MM.1S (cell line): ENCODE data around the gene AKAP13.

ENCODE experiments used
- DNase-seq: peaks from one replicate; pipeline ENCODE4 v3.0.0-alpha.2; 2015
- H2AFZ ChIP-seq: fragments of 300-600 bp; sonication (generic); 2 replicates; pipeline ENCODE4 v1.6.0; 2016; ENCODE audit warnings: antibody characterized with exemption, low read length
- H3F3A ChIP-seq: fragments of 300-600 bp; sonication (generic); 2 replicates; pipeline ENCODE4 v1.6.1; 2016; ENCODE audit warnings: mild to moderate bottlenecking, antibody characterized with exemption, low read length, moderate library complexity, mixed read lengths; ENCODE audit not compliant: insufficient read depth
- H3K27ac ChIP-seq: fragments of 300-600 bp; sonication (generic); 2 replicates; pipeline ENCODE4 v1.5.1; 2016; ENCODE audit warnings: mild to moderate bottlenecking, low read length
- H3K27me3 ChIP-seq: fragments of 300-600 bp; sonication (generic); replicated peaks from 2 replicates; pipeline ENCODE4 v1.6.0; 2016; ENCODE audit warnings: low read length; ENCODE audit not compliant: insufficient read depth
- H3K36me3 ChIP-seq: fragments of 300-600 bp; sonication (generic); replicated peaks from 2 replicates; pipeline ENCODE4 v1.6.1; 2016; ENCODE audit warnings: mild to moderate bottlenecking, low read length, mixed read lengths; ENCODE audit not compliant: insufficient read depth
- H3K4me1 ChIP-seq: fragments of 300-600 bp; sonication (generic); 2 replicates; pipeline ENCODE4 v1.6.1; 2016; ENCODE audit warnings: low read length, mixed read lengths
- H3K4me2 ChIP-seq: fragments of 300-600 bp; sonication (generic); 2 replicates; pipeline ENCODE4 v1.6.0; 2016; ENCODE audit warnings: low read depth, low read length
- H3K4me3 ChIP-seq: fragments of 300-600 bp; sonication (generic); 2 replicates; pipeline ENCODE4 v1.5.1; 2016; ENCODE audit warnings: low read length, mixed read lengths
- H3K79me2 ChIP-seq: fragments of 300-600 bp; sonication (generic); 2 replicates; pipeline ENCODE4 v1.6.1; 2016; ENCODE audit warnings: mixed run types, low read length, mixed read lengths
- H3K9ac ChIP-seq: fragments of 300-600 bp; sonication (generic); 2 replicates; pipeline ENCODE4 v1.6.1; 2016; ENCODE audit warnings: low read length, mixed read lengths
- H3K9me2 ChIP-seq: fragments of 300-600 bp; sonication (generic); replicated peaks from 2 replicates; pipeline ENCODE4 v1.6.1; 2016; ENCODE audit warnings: mild to moderate bottlenecking, low read length, mixed read lengths; ENCODE audit not compliant: insufficient read depth
- H3K9me3 ChIP-seq: fragments of 300-600 bp; sonication (generic); replicated peaks from 2 replicates; pipeline ENCODE4 v1.6.1; 2016; ENCODE audit warnings: mild to moderate bottlenecking, low read length, mixed read lengths; ENCODE audit not compliant: insufficient read depth
- H4K20me1 ChIP-seq: fragments of 300-600 bp; sonication (generic); 2 replicates; pipeline ENCODE4 v1.6.1; 2016; ENCODE audit warnings: mild to moderate bottlenecking, low read length, moderate library complexity, mixed read lengths; ENCODE audit not compliant: insufficient read depth
- CTCF ChIP-seq: fragments of 300-600 bp; sonication (generic); IDR thresholded peaks from 2 replicates; pipeline ENCODE4 v1.5.1; 2016; ENCODE audit warnings: antibody characterized with exemption, low read length, mixed read lengths
- EZH2 ChIP-seq: fragments of 300-600 bp; sonication (generic); optimal IDR thresholded peaks from 2 replicates; pipeline ENCODE3; 2017; ENCODE audit warnings: low read depth, mild to moderate bottlenecking, antibody characterized with exemption, low read length, mixed read lengths
- EZH2phosphoT487 ChIP-seq: fragments of 300-600 bp; sonication (generic); IDR thresholded peaks from 2 replicates; pipeline ENCODE4 v1.6.1; 2018; ENCODE audit warnings: antibody characterized with exemption, low read length

The AKAP13 gene

GRCh38 chr15:85404176-85404917 lies 23.9 kb downstream of the AKAP13 start:
- Histone ChIP-seq H3K4me2 (no peak overlapping the region), H3K36me3 (no peaks in the 10 kb centered on the region), H3K9ac (no peak overlapping the region), H3K4me1 (peaks cover 20% of the 10 kb centered on the region), H3K79me2 (peaks cover 70% of the 10 kb centered on the region), H4K20me1 (no peaks in the 10 kb centered on the region), H3K9me2 (no peaks in the 10 kb centered on the region), H3K9me3 (no peaks in the 10 kb centered on the region), H3K4me3 (no peak overlapping the region), H3F3A (no peaks in the 10 kb centered on the region), H3K27ac (no peak overlapping the region), H2AFZ (no peak overlapping the region), H3K27me3 (no peaks in the 10 kb centered on the region)
- TF ChIP-seq EZH2phosphoT487: no peak
- no peak for TF ChIP-seq CTCF
- TF ChIP-seq EZH2: no peak
- no peak for DNase-seq

GRCh38 chr15:85404918-85405866 lies 24.8 kb downstream of the AKAP13 start:
- H3K9ac ChIP-seq: no peak overlapping the region
- no peak for DNase-seq
- no peaks in the 10 kb centered on the region for H3K9me3 ChIP-seq
- H3K4me1 ChIP-seq: peaks cover 20% of the 10 kb centered on the region
- no peak overlapping the region for H2AFZ ChIP-seq
- H3K27me3 ChIP-seq: no peaks in the 10 kb centered on the region
- H4K20me1 ChIP-seq: no peaks in the 10 kb centered on the region
- no peaks in the 10 kb centered on the region for H3F3A ChIP-seq
- no peak overlapping the region for H3K4me3 ChIP-seq
- no peak overlapping the region for H3K4me2 ChIP-seq
- H3K9me2 ChIP-seq: no peaks in the 10 kb centered on the region
- peaks cover 72% of the 10 kb centered on the region for H3K79me2 ChIP-seq
- no peak overlapping the region for H3K27ac ChIP-seq
- TF ChIP-seq EZH2phosphoT487: no peak
- H3K36me3 ChIP-seq: no peaks in the 10 kb centered on the region

- H3K4me2 ChIP-seq: no peak overlapping the region
- no peaks in the 10 kb centered on the region for H3K9me2 ChIP-seq
- H3K9ac ChIP-seq: no peak overlapping the region
- no peak for TF ChIP-seq EZH2phosphoT487
- TF ChIP-seq EZH2: no peak
- TF ChIP-seq CTCF: no peak
- peaks cover 18% of the 10 kb centered on the region for H3K4me1 ChIP-seq
- H3K27ac ChIP-seq: no peak overlapping the region
- DNase-seq: no peak
- peaks cover 74% of the 10 kb centered on the region for H3K79me2 ChIP-seq
- H3F3A ChIP-seq: no peaks in the 10 kb centered on the region
- no peak overlapping the region for H3K4me3 ChIP-seq
- H2AFZ ChIP-seq: no peak overlapping the region
- H3K9me3 ChIP-seq: no peaks in the 10 kb centered on the region
- no peaks in the 10 kb centered on the region for H3K27me3 ChIP-seq
- no peaks in the 10 kb centered on the region for H4K20me1 ChIP-seq
- no peaks in the 10 kb centered on the region for H3K36me3 ChIP-seq
Observed at GRCh38 chr15:85406916-85407315, 26.5 kb downstream of the AKAP13 start.
